ENCODE data around the gene CLASRP. TPM values are rescaled to one million over a fixed set of nuclear protein-coding genes. Genes with fewer than 3 reads are reported as not detected.

CLASRP gene
- total RNA-seq, 2 donors from 2014 or later: 40.2 to 64.9 TPM

- Histone ChIP-seq H3K36me3 (replicated peaks in 1 of 2; ENCODE audit: insufficient read depth in 1 of 2, low read depth in 2 of 2) (no peaks in the 10 kb centered on the region), H3K4me1 (peaks cover 89% of the 10 kb centered on the region), H3K9me3 (no peaks in the 10 kb centered on the region), H3K27me3 (no peaks in the 10 kb centered on the region), H3K4me3 (no peak overlapping the region), H3K27ac (peak overlapping the region in 2 of 4 donors; percentile 70 to 81)
- intact Hi-C loops (cut with DNase I): no loop called here
- 55 to 61% methylated on average over 7 of the region's 7 CpGs for WGBS, 2 donors
- TF ChIP-seq POLR2A (IDR thresholded peaks at IDR 0.05) (no peak), CTCF (IDR thresholded peaks at IDR 0.05) (no peak)
- no peak for ATAC-seq
- no peak for DNase-seq
Observed at GRCh38 chr19:45097450-45097775, 58.6 kb downstream of the CLASRP start.

- Histone ChIP-seq H3K27ac (peak overlapping the region in 3 of 4 donors; percentile 15 to 81 (median 70)), H3K27me3 (no peaks in the 10 kb centered on the region), H3K4me3 (no peak overlapping the region), H3K36me3 (replicated peaks in 1 of 2; ENCODE audit: insufficient read depth in 1 of 2, low read depth in 2 of 2) (no peaks in the 10 kb centered on the region), H3K9me3 (no peaks in the 10 kb centered on the region), H3K4me1 (peaks cover 94% of the 10 kb centered on the region)
- ATAC-seq (peak; percentile 28), DNase-seq (peak in 3 of 4 donors; percentile 51 to 73 (median 53))
- TF ChIP-seq CTCF (IDR thresholded peaks at IDR 0.05) (no peak), POLR2A (IDR thresholded peaks at IDR 0.05) (no peak)
- intact Hi-C loops (cut with DNase I): no loop called here
- WGBS, 2 donors: 48 to 58% methylated on average over 9 to 16 of the region's 16 CpGs
Observed at GRCh38 chr19:45097776-45098520, 59.1 kb downstream of the CLASRP start.

GRCh38 chr19:45098521-45099466 is 59.9 kb downstream of the CLASRP start:
- Histone ChIP-seq H3K36me3 (replicated peaks in 1 of 2; ENCODE audit: insufficient read depth in 1 of 2, low read depth in 2 of 2) (no peaks in the 10 kb centered on the region), H3K9me3 (no peaks in the 10 kb centered on the region), H3K4me3 (no peak overlapping the region), H3K27ac (peak overlapping the region; percentile 37 to 81 (median 62)), H3K27me3 (no peaks in the 10 kb centered on the region), H3K4me1 (peaks cover 97% of the 10 kb centered on the region)
- DNase-seq (peak in 2 of 4 donors; percentile 49 to 54), ATAC-seq (no peak)
- intact Hi-C loops (cut with DNase I): no loop called here
- 37% methylated on average over 14 to 15 of the region's 15 CpGs for WGBS, 2 donors
- no peak for TF ChIP-seq POLR2A (IDR thresholded peaks at IDR 0.05)

GRCh38 chr19:45099467-45100191 is 60.8 kb downstream of the CLASRP start:
- no peaks in the 10 kb centered on the region for H3K9me3 ChIP-seq
- TF ChIP-seq POLR2A (IDR thresholded peaks at IDR 0.05) (peak in 1 of 3 donors; percentile 12), CTCF (IDR thresholded peaks at IDR 0.05) (no peak)
- intact Hi-C loops (cut with DNase I): no loop called here
- WGBS, 2 donors: 53 to 57% methylated on average over 8 to 25 of the region's 25 CpGs
- H3K27ac ChIP-seq: peak overlapping the region; percentile 37 to 81 (median 62)
- peak in 3 of 4 donors; percentile 42 to 45 (median 44) for DNase-seq
- no peaks in the 10 kb centered on the region for H3K36me3 ChIP-seq (replicated peaks in 1 of 2; ENCODE audit: insufficient read depth in 1 of 2, low read depth in 2 of 2)
- H3K27me3 ChIP-seq: no peaks in the 10 kb centered on the region
- peaks cover 97% of the 10 kb centered on the region for H3K4me1 ChIP-seq
- peak; percentile 23 for ATAC-seq
- no peak overlapping the region for H3K4me3 ChIP-seq
